Measurements from ENCODE around the gene BRINP3.

Gene BRINP3

DNA sequence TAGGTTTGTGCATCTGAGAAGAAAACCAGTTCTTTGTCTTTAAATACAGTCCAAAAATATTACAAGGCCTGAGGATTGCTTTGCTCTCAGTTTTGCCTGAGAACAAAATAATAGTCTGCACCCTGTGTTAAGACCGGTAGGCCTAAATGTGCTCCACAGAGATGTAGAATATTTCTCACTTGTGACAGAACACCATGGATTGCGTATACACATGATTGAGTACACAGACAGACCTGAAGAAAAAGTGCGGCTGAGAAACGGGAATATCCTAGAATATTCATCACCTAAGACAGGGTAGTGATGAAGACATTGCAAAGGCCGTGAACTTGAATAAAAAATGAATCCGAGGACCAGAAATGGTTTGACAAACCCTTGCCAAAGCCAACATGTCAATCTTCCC lies 155.4 kb downstream of the BRINP3 start:
- no peak for DNase-seq (ENCODE audit: low read depth)

DNA sequence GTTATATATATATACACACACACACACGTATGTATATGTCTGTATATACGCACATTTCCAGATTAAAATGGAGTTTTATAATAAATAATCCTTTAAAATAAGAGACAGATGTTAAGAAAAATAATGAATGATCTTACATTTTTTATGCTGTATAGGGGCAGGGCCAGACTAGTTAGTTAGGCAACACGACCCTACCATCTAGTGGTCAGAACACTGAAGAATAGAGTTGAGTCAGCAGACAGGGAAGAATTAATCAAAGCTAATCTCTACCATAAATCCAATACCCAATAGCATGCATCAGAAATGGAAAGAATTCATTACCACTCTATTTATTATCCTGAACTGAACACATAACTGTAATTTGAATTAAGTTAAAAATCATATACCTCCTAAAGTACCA lies 156.7 kb downstream of the BRINP3 start:
- no peak for DNase-seq (ENCODE audit: low read depth)

DNA sequence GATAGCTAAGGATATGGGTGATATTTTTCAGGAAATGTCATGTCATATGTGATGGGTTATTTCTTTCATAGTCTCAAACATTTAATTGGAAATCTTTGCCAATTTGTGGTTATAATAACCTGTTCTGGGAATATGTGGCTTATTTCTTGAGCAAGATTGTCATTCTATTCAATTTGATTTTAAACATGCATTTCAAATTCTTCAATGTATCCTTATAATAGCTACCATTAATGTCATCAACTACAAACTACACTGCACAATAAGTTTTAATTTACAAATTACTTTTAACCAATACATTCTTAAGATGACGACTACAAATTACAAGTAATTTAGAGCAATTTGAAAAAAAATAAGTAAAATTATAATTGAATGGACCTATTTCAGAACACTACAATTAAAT lies 164.9 kb downstream of the BRINP3 start:
- no peak for DNase-seq (ENCODE audit: low read depth)

DNA sequence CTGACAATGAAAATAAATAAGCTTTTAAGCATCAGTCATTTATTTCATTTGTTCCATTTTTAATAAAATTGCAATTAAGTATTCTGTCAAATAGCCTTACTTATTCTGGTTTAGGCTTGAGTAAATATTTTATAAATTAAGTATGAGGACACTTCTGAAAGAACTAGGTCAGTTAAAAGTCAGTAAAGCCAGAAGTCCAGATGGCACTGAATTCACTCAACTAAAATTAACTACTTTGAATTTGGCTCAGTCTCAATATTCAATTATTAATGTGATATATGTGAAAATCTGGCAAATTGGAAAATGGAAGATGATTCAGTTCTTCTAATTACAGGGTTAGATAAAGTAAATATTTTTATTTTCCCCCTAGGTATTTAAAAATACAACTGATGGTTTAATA lies 174.2 kb downstream of the BRINP3 start:
- DNase-seq (ENCODE audit: low read depth): no peak

DNA sequence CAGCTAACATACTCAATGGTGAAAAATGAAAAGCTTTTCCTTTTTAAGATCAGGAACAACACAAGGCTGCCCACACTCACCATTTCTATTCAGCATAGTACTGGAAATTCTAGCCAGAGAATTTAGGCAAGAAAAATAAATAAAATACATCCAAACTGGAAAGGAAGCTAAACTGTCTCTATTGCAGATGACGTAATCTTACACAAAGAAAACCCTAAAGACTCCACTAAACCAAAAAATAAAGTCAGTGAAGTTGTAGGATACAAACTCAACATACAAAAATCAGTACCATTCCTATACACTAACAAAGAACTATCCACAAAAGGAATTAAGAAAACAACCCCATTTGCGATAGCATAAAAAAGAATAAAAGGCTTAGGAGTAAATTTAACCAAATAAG lies 181.2 kb downstream of the BRINP3 start:
- DNase-seq (ENCODE audit: low read depth): no peak

DNA sequence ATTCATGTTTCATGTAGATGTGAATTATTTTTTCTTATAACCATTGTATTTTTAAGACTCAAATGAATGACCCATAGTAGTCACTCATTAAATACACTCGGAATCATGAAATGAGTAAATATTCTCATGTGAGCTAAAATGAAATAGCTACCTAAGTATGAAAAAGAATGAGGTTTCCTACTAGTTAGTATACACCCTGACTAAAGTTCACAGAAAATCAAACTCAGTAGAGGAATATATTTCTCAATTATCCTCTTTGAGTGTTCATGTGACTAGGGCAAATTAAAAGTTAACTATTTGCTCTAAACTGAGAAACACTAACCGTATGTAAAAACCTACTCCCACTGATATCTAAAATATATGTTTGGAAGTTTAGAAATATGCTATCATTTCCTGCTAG lies 187.8 kb downstream of the BRINP3 start:
- no peak for DNase-seq (ENCODE audit: low read depth)

DNA sequence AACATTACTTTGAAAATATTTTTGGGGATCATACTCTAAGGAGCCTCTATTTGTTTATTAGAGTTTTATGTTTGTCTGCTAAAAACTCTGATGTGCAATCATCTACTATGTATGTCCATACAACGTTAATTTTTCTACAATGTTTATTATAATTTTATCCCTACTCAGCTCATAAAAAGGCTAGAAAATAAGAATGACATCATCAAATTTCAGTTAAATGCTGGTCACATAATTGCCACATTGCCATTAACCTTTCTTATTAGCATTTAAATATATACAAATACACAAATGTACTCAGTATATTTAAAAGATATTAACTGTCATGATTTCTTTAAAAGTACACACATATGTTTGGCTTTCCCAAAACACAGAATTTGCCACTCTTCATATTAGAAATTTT lies 191.6 kb downstream of the BRINP3 start:
- DNase-seq (ENCODE audit: low read depth): no peak

DNA sequence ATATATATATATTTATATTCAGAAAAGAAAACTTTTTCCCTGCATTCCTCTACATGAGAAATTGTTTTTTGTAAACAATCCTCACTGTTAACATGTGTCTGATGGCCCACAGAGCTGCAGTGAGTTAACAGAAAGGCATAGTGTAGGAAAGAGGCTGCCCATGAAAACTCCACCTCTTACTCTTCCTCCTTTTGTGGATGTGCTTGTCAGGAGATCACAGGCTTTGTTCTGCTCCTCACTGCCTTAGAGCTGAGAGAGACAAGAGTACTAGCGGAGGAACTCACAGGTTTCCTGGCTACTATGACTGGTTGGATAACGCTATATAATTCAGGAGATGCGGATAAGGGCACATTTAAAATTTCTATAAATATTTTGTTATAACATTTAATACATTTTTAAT lies 200.6 kb downstream of the BRINP3 start:
- DNase-seq (ENCODE audit: low read depth): no peak

DNA sequence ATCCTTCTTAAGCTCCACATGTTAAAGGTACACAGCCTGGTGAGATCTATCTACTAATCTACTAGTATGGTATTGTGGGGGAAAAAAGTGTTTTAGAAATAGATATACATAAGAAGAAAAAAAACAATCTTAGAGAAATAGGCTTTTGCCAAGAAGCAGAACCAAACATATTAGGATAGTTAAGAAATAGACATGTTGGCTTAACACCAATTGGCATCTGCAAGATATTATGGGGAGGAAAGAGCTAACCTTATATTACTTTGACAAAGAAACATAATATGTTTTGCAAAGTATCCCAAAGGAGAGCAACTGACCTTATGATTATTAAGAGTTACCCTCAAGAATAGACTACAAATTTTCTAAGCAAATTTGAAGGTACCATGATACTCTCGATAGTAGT lies 202.9 kb downstream of the BRINP3 start:
- no peak for DNase-seq (ENCODE audit: low read depth)

DNA sequence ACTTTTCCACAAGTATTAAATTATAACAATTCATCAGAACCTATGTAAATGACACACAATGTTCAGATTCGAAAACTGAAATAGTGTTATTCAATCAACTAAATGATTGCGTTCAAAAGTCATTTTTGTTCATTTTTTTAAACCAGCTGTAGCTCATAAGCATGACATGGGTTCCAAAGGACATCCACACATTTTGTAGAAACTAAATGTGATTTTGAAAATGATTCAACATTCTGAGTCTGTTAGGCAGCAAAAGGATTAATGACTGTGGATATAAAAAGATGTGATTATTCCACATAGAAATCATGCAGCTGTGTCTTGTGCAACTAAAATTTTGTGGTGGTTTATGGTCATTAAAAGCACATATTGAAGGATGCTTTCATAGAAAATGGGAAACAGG lies 204.5 kb downstream of the BRINP3 start:
- no peak for DNase-seq (ENCODE audit: low read depth)

DNA sequence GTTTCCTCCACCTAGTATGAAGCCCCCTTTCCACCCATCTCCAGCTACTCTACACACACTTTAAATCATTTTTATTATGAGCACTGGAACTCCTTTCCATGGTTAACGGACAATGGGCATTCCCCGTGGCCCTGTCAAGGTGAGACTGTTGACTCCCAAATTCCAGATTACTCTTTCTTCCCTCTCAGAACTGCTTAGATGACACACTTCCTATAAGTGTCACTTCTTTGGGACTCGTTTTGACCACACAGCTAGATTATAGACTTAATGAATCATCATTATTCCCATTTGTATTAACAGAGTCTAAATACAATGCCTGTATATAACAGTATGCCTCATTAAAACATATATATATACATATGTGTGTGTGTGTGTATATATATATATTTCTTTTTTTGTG lies 215.1 kb downstream of the BRINP3 start:
- DNase-seq (ENCODE audit: low read depth): no peak

DNA sequence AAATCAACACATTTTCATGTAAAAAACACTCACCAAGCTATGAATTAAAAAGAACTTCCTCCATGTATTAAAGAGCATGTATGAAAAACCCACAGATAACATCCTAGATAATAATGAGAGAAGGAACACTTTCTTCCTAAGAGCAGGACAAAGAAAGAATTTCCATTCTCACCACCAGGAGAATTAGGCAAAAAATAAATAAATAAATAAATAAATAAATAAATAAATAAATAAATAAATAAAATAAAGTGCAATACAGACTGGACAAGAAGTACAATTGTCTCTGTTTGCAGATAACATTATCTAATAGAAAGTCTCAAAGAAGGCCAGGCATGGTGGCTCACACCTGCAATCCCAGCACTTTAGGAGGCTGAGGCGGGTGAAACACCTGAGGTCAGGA lies 218.2 kb downstream of the BRINP3 start:
- no peak for DNase-seq (ENCODE audit: low read depth)

DNA sequence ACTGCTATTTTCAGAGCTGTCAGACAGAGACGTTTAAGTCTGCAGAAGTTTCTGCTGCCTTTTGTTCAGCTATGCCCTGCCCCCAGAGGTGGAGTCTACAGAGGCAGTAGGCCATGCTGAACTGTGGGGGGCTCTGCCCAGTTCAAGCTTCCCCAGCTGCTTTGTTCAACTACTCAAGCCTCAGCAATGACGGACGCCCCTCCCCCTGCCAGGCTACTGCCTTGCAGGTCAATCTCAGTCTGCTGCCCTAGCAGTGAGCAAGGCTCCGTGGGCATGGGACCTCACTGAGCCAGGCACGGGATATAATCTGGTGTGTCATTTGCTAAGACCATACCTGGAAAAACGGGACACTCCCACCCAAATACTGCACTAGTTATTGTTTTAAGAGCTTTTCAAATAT lies 219.7 kb downstream of the BRINP3 start:
- no peak for DNase-seq (ENCODE audit: low read depth)

DNA sequence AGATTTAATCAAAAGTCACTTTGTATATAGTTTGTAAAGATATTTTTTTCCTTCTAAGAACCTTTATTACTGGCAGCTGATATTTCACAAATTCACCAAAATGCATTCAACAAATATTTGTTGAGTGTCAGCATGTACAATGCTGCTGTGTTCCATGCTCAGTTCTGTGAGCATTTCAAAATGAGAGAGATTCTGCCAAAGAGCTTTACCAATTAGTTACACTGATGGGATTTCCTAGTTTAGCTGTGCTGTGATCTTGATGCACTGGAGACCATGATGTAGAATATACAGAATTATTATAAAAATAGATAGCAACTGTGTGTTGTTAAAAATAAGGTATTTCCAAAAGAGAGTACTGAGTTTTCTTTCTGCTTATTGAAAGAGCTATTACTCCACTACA lies 225.6 kb downstream of the BRINP3 start:
- no peak for DNase-seq (ENCODE audit: low read depth)

DNA sequence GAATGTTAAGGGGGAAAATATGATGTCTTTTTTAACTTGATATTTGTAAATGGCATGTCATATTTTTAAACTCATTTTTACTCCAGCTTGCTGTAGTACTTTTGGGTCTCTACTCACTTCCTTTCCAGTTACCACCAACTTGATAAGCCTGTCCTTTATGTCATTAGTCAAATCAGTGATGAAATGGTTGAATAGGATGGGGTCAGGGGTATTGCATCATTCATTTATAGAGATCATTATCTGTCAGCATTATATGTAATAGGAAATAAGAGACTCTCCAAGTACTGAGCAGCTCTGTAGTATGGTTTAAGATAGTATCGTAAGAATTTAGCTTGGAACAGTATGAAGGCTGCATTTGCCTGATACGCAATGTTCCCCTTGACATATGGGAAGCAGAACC lies 227.3 kb downstream of the BRINP3 start:
- no peak for DNase-seq (ENCODE audit: low read depth)

DNA sequence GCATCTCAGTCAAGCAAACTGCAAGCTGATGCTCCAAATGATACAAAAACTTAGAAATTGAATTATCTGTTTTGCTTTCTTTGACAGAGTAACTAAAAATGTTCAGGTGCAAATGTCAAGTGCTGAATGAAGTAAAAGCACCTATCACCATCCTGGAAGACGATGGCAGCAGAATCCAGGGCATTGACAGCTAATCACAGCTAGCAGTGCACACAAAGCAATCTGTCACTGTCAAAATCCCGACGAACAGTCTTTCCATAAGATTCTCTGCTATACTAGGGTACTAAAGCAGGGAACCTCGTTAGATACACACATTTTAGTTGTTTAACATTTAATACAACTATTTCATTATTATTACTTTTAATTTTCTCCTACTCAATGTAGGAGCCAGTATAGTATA lies 233.3 kb downstream of the BRINP3 start:
- DNase-seq (ENCODE audit: low read depth): no peak

DNA sequence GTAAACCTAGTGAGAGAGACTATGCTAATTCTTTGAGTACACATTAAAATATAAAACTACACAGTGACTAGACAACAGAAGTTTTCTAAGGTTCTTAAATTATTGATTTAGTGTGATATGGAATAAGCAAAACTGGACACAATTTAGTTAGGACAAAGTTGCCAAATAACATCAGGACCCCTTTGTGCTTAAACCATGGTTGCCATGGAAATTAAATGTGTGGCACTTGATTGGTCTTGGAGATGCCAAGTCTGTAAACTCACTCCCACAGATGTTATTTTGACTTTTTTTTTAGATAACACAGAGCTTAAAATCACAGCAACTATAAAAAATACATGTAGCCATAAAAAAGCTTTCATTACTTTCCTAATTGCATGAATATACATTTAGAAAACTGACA lies 234.6 kb downstream of the BRINP3 start:
- DNase-seq (ENCODE audit: low read depth): no peak

DNA sequence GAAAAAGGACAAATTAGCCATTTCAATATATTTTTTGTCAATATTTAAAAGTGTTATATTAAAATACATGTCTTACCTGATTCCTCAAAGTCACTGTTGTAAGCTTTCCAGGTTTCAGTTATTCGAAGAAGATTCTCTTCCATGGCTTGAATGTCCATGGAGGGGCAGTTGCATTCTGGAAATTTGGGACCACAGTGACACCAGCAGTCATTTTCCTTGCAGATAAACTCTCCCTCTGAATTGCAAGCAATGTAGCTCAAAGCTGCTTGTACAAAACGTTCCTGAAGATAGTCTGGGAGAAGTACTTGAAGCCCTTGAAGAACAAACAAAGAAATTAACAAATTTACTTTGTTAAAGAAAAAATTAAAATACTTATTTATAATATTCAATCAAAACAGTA lies 251.7 kb downstream of the BRINP3 start:
- no peak for DNase-seq (ENCODE audit: low read depth)

DNA sequence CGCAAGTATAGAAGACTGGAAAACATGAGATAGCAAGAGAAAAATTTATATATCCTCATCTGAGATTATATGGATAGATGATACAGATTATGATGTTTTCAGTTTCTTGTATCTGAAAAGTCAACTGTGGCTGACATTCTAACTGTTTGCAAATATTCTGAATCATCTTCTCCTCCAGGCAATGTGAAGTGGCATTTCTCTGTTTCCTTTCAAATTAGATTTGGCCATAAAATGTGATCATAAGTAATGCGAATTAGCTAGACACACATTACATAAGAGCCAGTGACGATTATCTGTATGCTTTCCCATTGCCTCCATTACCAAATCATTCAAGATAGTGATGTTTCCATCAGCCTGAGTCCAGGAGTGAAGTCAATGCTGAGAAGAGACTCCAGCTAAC lies 265.2 kb downstream of the BRINP3 start:
- DNase-seq (ENCODE audit: low read depth): no peak

DNA sequence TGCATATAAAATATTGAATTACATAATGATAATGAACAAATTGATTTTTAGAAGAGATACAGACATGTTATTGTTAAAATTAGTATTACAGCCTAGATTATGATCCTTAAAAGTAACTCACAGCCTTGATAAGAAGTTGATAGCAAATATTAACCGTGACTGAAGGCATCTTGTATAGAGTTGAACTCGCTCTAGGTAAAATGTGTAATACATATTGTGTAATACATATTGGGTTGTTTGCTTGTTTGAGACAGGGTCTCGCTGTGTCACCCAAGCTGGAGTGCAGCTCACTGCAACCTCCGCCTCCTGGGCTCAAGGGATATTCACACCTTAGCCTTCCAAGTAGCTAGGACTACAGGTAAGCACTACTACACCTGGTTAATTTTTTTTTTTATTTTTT lies 269.9 kb downstream of the BRINP3 start:
- DNase-seq (ENCODE audit: low read depth): no peak

DNA sequence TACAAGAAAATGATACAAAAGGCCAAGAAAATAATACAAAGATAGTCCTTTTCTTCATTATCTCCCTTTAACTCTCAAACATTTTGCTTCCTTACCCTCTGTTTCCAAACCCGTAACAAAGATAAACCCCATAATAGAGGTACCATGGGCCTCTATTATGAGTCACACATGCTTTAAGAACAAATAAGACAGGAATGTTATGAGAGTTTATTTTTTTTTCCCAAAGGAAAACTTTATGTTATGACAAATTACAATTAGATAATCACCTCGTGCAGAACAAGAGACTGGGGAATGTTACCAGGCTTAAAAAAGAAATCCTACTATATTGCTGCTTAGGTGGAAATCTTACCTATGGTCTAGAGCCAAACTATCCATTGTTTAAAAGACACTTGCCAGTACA lies 272.0 kb downstream of the BRINP3 start:
- no peak for DNase-seq (ENCODE audit: low read depth)

DNA sequence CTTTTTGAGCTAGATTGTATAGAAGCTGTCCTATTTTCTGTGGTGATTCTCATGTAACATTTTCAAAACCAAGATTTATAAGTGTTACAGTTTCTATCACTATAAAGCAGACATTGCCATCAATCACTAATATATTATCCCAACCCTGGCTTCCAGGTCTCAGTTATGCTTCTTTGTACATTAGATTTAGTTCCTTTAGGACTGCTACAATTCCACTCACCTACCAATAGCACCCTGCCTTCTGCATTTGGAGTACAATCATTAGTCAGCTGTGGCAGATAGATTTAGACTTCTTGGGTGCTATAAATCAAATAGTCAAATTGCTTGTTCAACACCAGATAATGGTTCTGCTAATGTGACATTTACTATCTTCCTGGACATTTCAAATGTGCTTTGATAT lies 281.6 kb downstream of the BRINP3 start:
- DNase-seq (ENCODE audit: low read depth): no peak

DNA sequence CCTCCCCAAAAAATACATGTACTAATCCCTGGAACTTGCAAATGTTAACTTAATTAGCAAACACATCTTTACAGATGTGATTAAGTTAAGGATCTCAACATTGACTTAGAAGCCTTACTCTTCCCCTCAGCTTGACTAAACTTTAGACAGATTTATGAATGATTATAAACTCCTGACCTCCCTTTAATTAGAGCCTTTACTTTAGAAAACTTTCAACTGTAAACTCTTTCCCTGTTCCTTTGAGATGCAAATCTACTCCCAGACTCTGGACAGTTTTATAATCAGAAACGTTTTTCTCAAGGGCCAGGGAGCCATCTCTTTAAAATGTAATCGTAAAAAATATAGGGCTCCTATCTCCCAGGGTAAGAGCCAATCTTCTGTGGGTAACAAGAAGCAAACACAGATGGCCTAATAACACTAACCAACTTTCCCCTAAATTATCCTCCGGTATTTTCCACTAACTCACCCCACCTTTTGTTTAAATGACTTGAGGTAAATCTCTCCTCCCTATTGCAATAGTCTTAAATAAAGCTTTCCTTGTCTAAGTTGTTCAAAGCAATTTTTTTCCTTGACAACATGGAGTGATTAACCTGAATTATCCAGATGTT lies 284.1 kb downstream of the BRINP3 start:
- no peak for DNase-seq (ENCODE audit: low read depth)

DNA sequence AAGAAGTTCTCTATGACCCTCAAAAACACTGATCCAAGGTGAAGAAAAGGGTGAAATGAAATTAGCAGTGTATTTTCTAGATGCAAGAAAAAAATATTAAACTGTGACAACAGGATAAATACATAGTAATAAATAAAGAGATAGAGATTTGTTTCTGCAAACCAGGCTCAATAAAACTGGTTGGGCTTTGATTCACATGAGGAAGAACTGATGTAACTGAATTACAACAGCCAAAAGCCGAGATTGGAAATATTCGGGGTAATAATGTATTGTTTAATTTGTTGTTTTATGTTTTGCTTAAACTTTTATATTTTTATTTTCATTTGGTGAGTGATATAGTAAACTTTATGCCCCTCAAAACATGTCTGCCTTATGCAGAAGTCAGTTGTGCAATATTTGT lies 285.0 kb downstream of the BRINP3 start:
- DNase-seq (ENCODE audit: low read depth): no peak

DNA sequence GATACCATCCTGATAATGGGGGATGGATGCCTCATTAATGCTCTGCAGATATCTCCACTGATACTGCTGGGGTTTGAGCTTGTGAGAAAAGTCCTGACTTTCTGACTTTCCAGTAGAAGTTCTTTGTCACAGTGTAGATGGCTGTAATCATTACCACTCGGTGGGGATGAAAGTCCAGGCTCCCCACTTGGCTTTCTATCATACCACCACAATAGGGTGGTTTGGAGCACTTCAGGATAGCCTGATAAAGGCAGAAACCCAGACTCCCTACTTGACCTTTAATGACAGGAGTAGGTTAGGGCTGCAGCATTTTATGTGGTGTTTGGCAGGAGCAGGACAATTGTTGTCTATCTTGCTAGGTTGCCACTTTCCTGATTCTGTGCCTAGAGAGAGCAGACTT lies 294.1 kb downstream of the BRINP3 start:
- DNase-seq (ENCODE audit: low read depth): no peak

Measured in activated T-cell treated with anti-CD3 and anti-CD28 coated beads for 24 hours (primary cell).